HepG2 (cell line): ENCODE data around the gene CYP21A2. TPM values are rescaled to one million over a fixed set of nuclear protein-coding genes. Genes with fewer than 3 reads are reported as not detected.

Experiments
- FOXC1 ChIP-seq: sonication (generic); formaldehyde crosslinking; IDR thresholded peaks from 2 replicates; pipeline ENCODE4 v1.8.0; 2022; ENCODE audit warnings: mild to moderate bottlenecking, missing genetic modification reagents, borderline replicate concordance
- GATAD1 ChIP-seq: IDR thresholded peaks from 2 replicates; pipeline ENCODE4 v1.6.1; 2016; ENCODE audit warnings: missing genetic modification reagents, missing compliant biosample characterization
- MAZ ChIP-seq, 2 experiments: sonication (generic) in 1 of 2; formaldehyde crosslinking in 1 of 2; IDR thresholded peaks; 2 replicates each; pipeline versions ENCODE4 v1.5.0 to v1.6.1; 2012 to 2020; ENCODE audit warnings: low read depth in 2 of 2, mild to moderate bottlenecking in 2 of 2, borderline replicate concordance in 1 of 2, improper control_type of control experiment in 1 of 2, low read length in 1 of 2, missing genetic modification reagents in 1 of 2, moderate library complexity in 1 of 2
- MTF2 ChIP-seq: sonication (generic); formaldehyde crosslinking; IDR thresholded peaks from 2 replicates; pipeline ENCODE4 v1.5.0; 2020; ENCODE audit warnings: missing genetic modification reagents, borderline replicate concordance
- NFE2L1 ChIP-seq: sonication (generic); formaldehyde crosslinking; IDR thresholded peaks from 2 replicates; pipeline ENCODE4 v1.4.0; 2020; ENCODE audit warnings: missing genetic modification reagents, mild to moderate bottlenecking, borderline replicate concordance
- NKX3-1 ChIP-seq: sonication (generic); formaldehyde crosslinking; IDR thresholded peaks from 2 replicates; pipeline ENCODE4 v1.5.0; 2020; ENCODE audit warnings: missing genetic modification reagents
- RFXANK ChIP-seq: IDR thresholded peaks from 2 replicates; pipeline ENCODE4 v1.6.1; 2016
- SETDB1 ChIP-seq: sonication (generic); formaldehyde crosslinking; IDR thresholded peaks from 2 replicates; pipeline ENCODE4 v1.5.1; 2020; ENCODE audit warnings: missing genetic modification reagents, mild to moderate bottlenecking, borderline replicate concordance
- SMAD9 ChIP-seq: sonication (generic); formaldehyde crosslinking; IDR thresholded peaks from 2 replicates; pipeline ENCODE4 v1.5.1; 2020; ENCODE audit warnings: mild to moderate bottlenecking, missing genetic modification reagents
- ZFP37 ChIP-seq: sonication (generic); formaldehyde crosslinking; IDR thresholded peaks from 2 replicates; pipeline ENCODE4 v1.4.0; 2020; ENCODE audit warnings: missing genetic modification reagents, borderline replicate concordance
- ZFP90 ChIP-seq: sonication (generic); formaldehyde crosslinking; IDR thresholded peaks from 2 replicates; pipeline ENCODE4 v1.8.0; 2022; ENCODE audit warnings: missing genetic modification reagents, mild to moderate bottlenecking, inconsistent platforms, borderline replicate concordance
- ZNF274 ChIP-seq: sonication (generic); formaldehyde crosslinking; IDR thresholded peaks from 2 replicates; pipeline ENCODE4 v1.5.1; 2020; ENCODE audit warnings: mild to moderate bottlenecking, missing genetic modification reagents
- ZNF549 ChIP-seq: sonication (generic); formaldehyde crosslinking; IDR thresholded peaks from 2 replicates; pipeline ENCODE4 v1.5.0; 2020; ENCODE audit warnings: missing genetic modification reagents
- ZNF552 ChIP-seq: sonication (generic); formaldehyde crosslinking; IDR thresholded peaks from 2 replicates; pipeline ENCODE4 v1.9.0; 2022; ENCODE audit warnings: missing genetic modification reagents, mild to moderate bottlenecking, borderline replicate concordance
- ZNF83 ChIP-seq: sonication (generic); formaldehyde crosslinking; IDR thresholded peaks from 2 replicates; pipeline ENCODE4 v1.4.0; 2020; ENCODE audit warnings: missing genetic modification reagents, mild to moderate bottlenecking, borderline replicate concordance
- polyA plus RNA-seq, 8 experiments: library from polyadenylated mRNA; depleted of rRNA in 3 of 8; stranded (reverse) in 7 of 8; unstranded in 1 of 8; fragments of >200 nt; fragmentation: Illumina TruSeq in 4 of 8; extraction: Trizol in 4 of 8; gene quantifications; 2 replicates each; pipeline versions ENCODE4 v1.2.1 to v1.2.3, GENCODE V29; 2011 to 2016; ENCODE audit warnings: low read depth in 4 of 8, missing spikeins in 1 of 8, mixed read lengths in 1 of 8; ENCODE audit not compliant: insufficient read depth in 1 of 8
- total RNA-seq, 5 experiments: library from RNA; depleted of rRNA; stranded (reverse); fragments of >200 nt; fragmentation: Illumina TruSeq; extraction: Trizol; gene quantifications; 2 replicates each; pipeline ENCODE4 v1.2.3, GENCODE V29; 2016; ENCODE audit warnings: low read depth in 1 of 5
- TF ChIP-seq, protein P1 (sequence below): sonication (generic); formaldehyde crosslinking; IDR thresholded peaks from 2 replicates; pipeline ENCODE4 v1.4.0; 2020; ENCODE audit warnings: missing genetic modification reagents
- TF ChIP-seq, protein P2 (sequence below): sonication (generic); formaldehyde crosslinking; IDR thresholded peaks from 2 replicates; pipeline ENCODE4 v1.8.1; 2023; ENCODE audit warnings: mild to moderate bottlenecking, missing genetic modification reagents
- TF ChIP-seq, protein P3 (sequence below): sonication (generic); formaldehyde crosslinking; IDR thresholded peaks from 2 replicates; pipeline ENCODE4 v1.5.0; 2020; ENCODE audit warnings: mild to moderate bottlenecking, missing genetic modification reagents, moderate library complexity
- TF ChIP-seq, protein P4 (sequence below): sonication (generic); formaldehyde crosslinking; IDR thresholded peaks from 2 replicates; pipeline ENCODE4 v1.5.1; 2020; ENCODE audit warnings: mild to moderate bottlenecking, missing genetic modification reagents, moderate library complexity

Gene CYP21A2
- total and polyA plus RNA-seq, 2 of the 13 experiments (the other 11 are each of a cell fraction or from before 2014, with no cell fraction given) = 1.5 to 6.3 TPM

DNA sequence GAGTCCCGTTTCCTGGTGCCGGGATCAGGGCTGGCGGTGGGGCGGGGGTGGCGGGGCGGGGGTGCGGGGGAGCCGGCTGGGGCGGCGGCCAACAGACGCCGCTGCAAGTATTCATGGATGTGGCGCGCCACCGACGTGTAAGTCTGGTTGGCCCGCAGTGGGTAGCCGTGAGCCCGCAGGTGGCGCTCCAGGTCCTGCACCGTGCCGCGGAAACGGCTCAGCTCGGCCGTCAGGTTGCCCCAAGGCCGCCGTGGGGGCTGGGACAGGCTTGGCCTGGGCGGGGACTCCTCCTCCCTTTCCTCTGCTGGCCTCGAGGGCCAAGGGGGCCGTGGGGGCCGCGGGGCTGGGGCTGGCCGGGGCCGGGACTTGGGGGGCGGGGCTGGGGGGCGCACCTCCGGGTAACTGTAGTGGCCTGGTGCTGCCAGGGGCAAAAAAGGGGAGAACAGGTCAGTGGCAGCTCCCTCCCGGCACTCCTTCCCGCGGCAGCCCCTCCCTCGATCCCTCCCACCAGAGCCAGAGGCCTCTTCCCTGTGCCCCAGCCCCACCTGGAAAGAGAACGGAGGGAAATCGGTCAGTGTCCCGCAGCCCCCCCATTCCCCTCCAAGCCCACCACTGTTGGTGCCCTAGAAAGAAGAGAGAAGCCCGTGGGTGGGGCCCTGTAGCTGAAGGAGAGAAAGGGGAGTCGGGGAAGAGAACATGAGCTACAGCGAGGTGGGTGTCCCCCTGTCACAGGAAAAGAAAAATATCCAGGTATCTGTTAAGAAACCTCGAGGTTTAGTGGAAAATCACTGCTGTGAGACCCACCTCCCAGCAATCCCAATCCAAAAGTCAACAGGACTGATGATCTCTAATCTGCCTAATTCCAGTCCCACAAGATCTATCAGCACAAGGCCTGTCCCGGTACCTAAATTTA lies 49.6 kb downstream of the CYP21A2 start (continued):
- TF ChIP-seq, protein P1, sequence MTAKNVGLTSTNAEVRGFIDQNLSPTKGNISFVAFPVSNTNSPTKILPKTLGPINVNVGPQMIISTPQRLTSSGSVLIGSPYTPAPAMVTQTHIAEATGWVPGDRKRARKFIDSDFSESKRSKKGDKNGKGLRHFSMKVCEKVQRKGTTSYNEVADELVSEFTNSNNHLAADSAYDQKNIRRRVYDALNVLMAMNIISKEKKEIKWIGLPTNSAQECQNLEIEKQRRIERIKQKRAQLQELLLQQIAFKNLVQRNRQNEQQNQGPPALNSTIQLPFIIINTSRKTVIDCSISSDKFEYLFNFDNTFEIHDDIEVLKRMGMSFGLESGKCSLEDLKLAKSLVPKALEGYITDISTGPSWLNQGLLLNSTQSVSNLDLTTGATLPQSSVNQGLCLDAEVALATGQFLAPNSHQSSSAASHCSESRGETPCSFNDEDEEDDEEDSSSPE (CRISPR knock-in tag) = peak; percentile 67
- TF ChIP-seq ZFP37 (no peak), RFXANK (CRISPR knock-in tag) (no peak), FOXC1 (CRISPR knock-in tag) (no peak), ZFP90 (CRISPR knock-in tag) (peak; percentile 64; the same call in 1 of the 2 replicates), NKX3-1 (CRISPR knock-in tag) (0 out of 2 replicates have a peak, but pooled peaks have one; percentile 46), MAZ (IDR thresholded peaks at IDR 0.05; ENCODE audit: borderline replicate concordance, low read depth, low read length) (peak; percentile 62; the same call in 1 of the 2 replicates), MAZ (CRISPR knock-in tag; IDR thresholded peaks at IDR 0.05; ENCODE audit: low read depth) (peak; percentile 59; the same call in 1 of the 2 replicates), ZNF552 (no peak), MTF2 (CRISPR knock-in tag) (no peak), GATAD1 (peak; percentile 72), ZNF83 (CRISPR knock-in tag) (no peak), ZNF274 (CRISPR knock-in tag) (no peak), ZNF549 (CRISPR knock-in tag) (no peak), SMAD9 (CRISPR knock-in tag) (no peak), NFE2L1 (no peak), SETDB1 (no peak)
- TF ChIP-seq, protein P2, sequence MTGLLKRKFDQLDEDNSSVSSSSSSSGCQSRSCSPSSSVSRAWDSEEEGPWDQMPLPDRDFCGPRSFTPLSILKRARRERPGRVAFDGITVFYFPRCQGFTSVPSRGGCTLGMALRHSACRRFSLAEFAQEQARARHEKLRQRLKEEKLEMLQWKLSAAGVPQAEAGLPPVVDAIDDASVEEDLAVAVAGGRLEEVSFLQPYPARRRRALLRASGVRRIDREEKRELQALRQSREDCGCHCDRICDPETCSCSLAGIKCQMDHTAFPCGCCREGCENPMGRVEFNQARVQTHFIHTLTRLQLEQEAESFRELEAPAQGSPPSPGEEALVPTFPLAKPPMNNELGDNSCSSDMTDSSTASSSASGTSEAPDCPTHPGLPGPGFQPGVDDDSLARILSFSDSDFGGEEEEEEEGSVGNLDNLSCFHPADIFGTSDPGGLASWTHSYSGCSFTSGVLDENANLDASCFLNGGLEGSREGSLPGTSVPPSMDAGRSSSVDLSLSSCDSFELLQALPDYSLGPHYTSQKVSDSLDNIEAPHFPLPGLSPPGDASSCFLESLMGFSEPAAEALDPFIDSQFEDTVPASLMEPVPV (CRISPR knock-in tag) = no peak
- TF ChIP-seq, protein P3, sequence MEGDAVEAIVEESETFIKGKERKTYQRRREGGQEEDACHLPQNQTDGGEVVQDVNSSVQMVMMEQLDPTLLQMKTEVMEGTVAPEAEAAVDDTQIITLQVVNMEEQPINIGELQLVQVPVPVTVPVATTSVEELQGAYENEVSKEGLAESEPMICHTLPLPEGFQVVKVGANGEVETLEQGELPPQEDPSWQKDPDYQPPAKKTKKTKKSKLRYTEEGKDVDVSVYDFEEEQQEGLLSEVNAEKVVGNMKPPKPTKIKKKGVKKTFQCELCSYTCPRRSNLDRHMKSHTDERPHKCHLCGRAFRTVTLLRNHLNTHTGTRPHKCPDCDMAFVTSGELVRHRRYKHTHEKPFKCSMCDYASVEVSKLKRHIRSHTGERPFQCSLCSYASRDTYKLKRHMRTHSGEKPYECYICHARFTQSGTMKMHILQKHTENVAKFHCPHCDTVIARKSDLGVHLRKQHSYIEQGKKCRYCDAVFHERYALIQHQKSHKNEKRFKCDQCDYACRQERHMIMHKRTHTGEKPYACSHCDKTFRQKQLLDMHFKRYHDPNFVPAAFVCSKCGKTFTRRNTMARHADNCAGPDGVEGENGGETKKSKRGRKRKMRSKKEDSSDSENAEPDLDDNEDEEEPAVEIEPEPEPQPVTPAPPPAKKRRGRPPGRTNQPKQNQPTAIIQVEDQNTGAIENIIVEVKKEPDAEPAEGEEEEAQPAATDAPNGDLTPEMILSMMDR (CRISPR knock-in tag) = peak; percentile 93
- TF ChIP-seq, protein P4, sequence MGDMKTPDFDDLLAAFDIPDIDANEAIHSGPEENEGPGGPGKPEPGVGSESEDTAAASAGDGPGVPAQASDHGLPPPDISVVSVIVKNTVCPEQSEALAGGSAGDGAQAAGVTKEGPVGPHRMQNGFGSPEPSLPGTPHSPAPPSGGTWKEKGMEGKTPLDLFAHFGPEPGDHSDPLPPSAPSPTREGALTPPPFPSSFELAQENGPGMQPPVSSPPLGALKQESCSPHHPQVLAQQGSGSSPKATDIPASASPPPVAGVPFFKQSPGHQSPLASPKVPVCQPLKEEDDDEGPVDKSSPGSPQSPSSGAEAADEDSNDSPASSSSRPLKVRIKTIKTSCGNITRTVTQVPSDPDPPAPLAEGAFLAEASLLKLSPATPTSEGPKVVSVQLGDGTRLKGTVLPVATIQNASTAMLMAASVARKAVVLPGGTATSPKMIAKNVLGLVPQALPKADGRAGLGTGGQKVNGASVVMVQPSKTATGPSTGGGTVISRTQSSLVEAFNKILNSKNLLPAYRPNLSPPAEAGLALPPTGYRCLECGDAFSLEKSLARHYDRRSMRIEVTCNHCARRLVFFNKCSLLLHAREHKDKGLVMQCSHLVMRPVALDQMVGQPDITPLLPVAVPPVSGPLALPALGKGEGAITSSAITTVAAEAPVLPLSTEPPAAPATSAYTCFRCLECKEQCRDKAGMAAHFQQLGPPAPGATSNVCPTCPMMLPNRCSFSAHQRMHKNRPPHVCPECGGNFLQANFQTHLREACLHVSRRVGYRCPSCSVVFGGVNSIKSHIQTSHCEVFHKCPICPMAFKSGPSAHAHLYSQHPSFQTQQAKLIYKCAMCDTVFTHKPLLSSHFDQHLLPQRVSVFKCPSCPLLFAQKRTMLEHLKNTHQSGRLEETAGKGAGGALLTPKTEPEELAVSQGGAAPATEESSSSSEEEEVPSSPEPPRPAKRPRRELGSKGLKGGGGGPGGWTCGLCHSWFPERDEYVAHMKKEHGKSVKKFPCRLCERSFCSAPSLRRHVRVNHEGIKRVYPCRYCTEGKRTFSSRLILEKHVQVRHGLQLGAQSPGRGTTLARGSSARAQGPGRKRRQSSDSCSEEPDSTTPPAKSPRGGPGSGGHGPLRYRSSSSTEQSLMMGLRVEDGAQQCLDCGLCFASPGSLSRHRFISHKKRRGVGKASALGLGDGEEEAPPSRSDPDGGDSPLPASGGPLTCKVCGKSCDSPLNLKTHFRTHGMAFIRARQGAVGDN (CRISPR knock-in tag) = peak; percentile 70
